Mucosa of descending colon (tissue), 3 donors: Measurements from ENCODE around the gene CDC6. TPM values are rescaled to one million over a fixed set of nuclear protein-coding genes. Genes with fewer than 3 reads are reported as not detected.
A peak's percentile ranks its signal among the peaks of the same experiment; 100 is the strongest.

Experiments used
- ATAC-seq: fragments of 200-7000 bp; cut with Tn5 transposase; one replicate; pipeline ENCODE4 v1.9.1; 2020; ENCODE audit warnings: mild to moderate bottlenecking, moderate library complexity
- DNase-seq, 3 donors: peaks; one replicate each; pipeline ENCODE4 v3.0.0-alpha.2; 2020
- H3K36me3 ChIP-seq: fragments of 200-600 bp; one replicate; pipeline ENCODE4 v1.8.0; 2021; ENCODE audit warnings: low read depth, mild to moderate bottlenecking
- H3K4me1 ChIP-seq: fragments of 200-600 bp; one replicate; pipeline ENCODE4 v1.8.0; 2021; ENCODE audit warnings: low read depth, mild to moderate bottlenecking
- H3K4me3 ChIP-seq: fragments of 200-600 bp; one replicate; pipeline ENCODE4 v1.8.0; 2021; ENCODE audit warnings: mild to moderate bottlenecking
- H3K9me3 ChIP-seq: fragments of 200-600 bp; one replicate; pipeline ENCODE4 v1.8.0; 2021; ENCODE audit warnings: mild to moderate bottlenecking
- intact Hi-C, 2 donors: fragments of 100-400 bp; cut with DNase I in 1 of 2; cut with micrococcal nuclease in 1 of 2; formaldehyde crosslinking; loops; one replicate each; pipeline versions ENCODE4 v1.11.0 to v1.11.1; 2022; cut with DNase I, micrococcal nuclease
- total RNA-seq, 3 donors: library from RNA; stranded (reverse); fragmentation: NEBNext Ultra II Directional in 2 of 3; extraction: Animal tissue kit (Norgen Biotek cat#: 25700) in 2 of 3; gene quantifications; one replicate each; pipeline versions ENCODE4 v1.2.1 to v1.2.4, GENCODE V29; 2021 to 2023
- TF ChIP-seq, protein P1 (sequence below): fragments of 200-600 bp; IDR thresholded peaks from one replicate; pipeline ENCODE4 v1.8.0; 2022; ENCODE audit warnings: antibody characterized with exemption, mild to moderate bottlenecking
- donor health status: DM: no; HTN: no; CAD: no; lungs with moderate emphysema.
- donor health status: DM: no; HTN: no; CAD: no.
- donor health status: DM: no; HTN: yes; CAD: no.

The CDC6 gene
- total RNA-seq, 3 donors from 2014 or later = 4.0 to 14.9 (median 7.4) TPM

DNA sequence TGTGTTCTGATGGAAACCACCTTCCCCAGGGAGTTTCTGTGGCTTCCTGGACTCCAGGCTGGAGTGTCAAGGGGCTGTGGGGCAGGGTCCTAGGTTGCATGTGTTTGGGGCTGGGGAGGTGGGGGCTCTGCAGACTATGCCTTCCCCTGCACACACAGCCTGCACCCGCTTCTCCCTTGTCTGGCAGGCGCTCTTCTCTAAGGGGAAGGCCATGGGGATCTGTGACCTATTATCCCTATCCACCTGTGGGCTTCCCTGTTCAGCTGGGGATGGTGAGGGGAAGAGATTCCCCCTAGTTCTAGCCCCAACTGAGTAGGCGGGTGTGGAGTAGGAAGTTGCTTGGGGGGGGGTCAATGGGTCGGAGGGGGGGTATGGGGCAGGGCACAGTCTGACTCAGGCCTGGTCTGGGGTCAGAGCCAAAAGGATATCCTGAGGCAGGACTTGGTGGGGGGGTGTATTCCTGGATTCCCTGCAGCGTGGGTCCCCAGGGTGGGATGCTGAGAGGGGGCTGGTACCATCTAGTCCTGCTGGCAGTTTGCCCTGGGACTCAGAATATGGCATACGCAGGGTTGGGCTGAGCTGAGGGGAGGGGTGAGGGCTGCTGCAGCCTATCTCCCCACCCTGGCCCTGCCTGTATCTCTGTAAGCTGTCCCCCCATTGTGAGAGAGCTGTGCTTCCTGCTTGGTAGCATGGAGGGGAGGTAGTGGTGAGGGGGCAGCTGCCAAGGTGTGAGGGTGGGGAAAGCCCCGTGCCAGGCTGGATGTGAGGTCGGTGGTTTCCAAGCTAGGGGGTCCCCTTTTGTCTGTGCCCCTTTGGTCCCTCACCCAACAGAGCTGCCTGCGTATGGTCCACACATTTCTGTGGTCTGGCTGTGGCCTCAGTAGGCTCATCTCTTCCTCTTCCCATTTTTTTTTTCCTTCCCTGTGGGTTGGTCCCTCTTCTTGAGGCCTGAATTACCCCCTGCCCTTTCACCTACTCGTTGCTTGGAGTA lies 36.0 kb downstream of the CDC6 start:
- TF ChIP-seq, protein P1, sequence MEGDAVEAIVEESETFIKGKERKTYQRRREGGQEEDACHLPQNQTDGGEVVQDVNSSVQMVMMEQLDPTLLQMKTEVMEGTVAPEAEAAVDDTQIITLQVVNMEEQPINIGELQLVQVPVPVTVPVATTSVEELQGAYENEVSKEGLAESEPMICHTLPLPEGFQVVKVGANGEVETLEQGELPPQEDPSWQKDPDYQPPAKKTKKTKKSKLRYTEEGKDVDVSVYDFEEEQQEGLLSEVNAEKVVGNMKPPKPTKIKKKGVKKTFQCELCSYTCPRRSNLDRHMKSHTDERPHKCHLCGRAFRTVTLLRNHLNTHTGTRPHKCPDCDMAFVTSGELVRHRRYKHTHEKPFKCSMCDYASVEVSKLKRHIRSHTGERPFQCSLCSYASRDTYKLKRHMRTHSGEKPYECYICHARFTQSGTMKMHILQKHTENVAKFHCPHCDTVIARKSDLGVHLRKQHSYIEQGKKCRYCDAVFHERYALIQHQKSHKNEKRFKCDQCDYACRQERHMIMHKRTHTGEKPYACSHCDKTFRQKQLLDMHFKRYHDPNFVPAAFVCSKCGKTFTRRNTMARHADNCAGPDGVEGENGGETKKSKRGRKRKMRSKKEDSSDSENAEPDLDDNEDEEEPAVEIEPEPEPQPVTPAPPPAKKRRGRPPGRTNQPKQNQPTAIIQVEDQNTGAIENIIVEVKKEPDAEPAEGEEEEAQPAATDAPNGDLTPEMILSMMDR = no peak
- Histone ChIP-seq H3K4me1 (peaks cover 62% of the 10 kb centered on the region), H3K4me3 (no peak overlapping the region), H3K36me3 (no peaks in the 10 kb centered on the region), H3K9me3 (no peaks in the 10 kb centered on the region)
- intact Hi-C loops = no loop called here
- peak; percentile 5 for ATAC-seq
- DNase-seq = peak in 2 of 3 donors; percentile 44 to 68

DNA sequence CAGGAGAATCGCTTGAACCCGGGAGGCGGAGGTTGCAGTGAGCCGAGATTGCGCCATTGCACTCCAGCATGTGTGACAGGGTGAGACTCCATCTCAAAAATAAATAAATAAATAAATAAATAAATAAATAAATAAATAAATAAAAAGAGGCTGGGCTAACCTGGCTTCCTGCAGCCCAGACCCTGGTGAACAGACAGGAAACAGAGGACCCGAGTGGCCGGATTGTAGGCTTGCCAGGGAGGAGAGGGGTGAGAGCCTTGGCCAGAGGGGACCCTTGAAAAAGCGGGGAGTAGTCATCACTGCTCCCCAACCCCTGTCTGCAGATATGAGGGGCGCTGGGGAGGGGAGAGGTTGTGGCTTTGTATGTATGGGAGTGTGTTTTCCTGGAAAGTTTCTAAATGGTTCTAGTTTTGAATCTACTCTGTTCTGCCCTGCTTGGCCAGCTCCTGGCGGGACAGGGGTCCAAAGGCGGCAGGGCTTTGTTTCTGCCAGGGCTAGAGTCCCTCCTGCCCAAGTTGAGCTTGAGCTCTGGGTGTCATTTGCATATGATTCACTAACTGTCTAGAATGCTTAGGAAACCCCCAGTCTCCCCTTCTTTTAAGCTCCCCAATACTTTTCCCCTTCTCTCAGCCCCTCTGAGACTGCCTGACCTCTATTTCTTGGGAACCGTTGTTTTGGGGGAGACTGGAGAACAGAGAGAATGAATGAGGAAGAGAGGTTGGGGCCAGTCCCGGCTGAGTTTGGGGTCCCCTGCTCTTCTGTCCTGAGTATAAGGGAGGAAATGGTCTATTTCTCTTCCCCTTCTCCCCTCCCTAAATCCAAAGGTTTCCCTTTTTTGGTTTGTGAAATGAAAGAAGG lies 37.7 kb downstream of the CDC6 start:
- intact Hi-C loops = no loop called here
- no peak overlapping the region for H3K4me3 ChIP-seq
- TF ChIP-seq, protein P1 = no peak
- H3K36me3 ChIP-seq = no peaks in the 10 kb centered on the region
- no peak for ATAC-seq
- H3K4me1 ChIP-seq = peaks cover 66% of the 10 kb centered on the region
- DNase-seq = peak in 2 of 3 donors; percentile 33 to 48
- H3K9me3 ChIP-seq = no peaks in the 10 kb centered on the region

DNA sequence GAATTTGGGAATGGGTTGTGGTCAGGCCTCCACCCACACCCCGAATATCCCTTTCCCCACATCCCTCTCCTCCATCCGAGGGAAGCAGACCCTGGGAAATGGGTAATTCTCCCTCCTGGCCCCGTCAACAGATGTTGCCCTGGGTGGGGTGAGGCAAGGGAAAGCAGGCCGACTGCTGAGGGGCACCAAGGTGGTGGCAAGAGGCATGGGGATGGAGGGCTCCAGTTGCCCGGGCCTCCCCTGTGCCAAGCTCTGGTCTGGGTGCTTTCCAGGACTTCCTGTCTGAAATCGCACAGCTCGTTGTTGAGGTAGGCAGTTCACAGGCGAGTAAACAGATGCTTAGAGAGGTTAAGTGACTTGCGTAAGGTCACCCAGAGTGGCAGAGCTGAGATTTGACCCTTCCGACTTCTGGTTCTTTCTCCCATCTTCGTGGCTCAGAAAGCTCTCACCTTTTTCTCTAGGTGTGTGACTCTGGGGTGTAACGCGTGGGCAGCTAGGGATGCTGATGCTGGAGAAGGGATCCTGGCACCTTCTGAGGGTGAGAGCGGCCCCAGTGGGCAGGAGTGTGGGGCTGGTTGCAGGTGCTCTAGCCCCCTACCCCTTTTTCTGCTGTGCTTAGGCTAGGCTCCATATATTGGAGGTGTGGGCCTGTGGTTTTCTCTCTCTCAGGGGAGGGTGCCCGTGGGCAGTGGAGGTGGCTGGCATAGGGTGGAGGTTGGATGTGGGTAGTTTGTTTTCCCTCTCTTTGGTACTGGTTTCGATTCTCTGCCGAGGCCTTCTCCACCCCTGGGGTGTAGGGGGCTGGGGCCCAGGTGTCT lies 38.5 kb downstream of the CDC6 start:
- Histone ChIP-seq H3K4me3 (no peak overlapping the region), H3K36me3 (no peaks in the 10 kb centered on the region), H3K4me1 (peaks cover 70% of the 10 kb centered on the region), H3K9me3 (no peaks in the 10 kb centered on the region)
- DNase-seq = peak in 2 of 3 donors; percentile 46 to 69
- intact Hi-C loops = no loop called here
- TF ChIP-seq, protein P1 = no peak
- ATAC-seq = peak; percentile 17

DNA sequence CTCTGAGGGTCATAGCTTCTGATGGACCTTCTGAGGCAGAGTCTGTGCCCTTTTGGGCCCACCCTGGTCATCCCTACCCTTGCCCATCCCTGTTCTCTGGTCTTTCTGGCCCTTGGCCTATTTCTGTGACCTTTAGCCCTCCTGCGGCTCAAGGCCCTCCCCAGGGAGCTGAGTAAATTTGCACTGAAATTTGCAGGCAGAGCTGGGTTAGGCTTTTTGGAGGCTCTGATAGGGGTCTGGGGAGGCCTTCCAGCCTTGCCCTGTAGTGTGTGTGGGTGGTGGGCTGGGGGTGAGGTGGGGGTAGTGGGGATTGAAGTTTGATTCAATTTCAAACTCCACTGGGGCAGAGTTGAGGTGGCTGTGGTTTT lies 39.1 kb downstream of the CDC6 start:
- no peaks in the 10 kb centered on the region for H3K9me3 ChIP-seq
- TF ChIP-seq, protein P1 = no peak
- peaks cover 73% of the 10 kb centered on the region for H3K4me1 ChIP-seq
- intact Hi-C loops = no loop called here
- no peaks in the 10 kb centered on the region for H3K36me3 ChIP-seq
- ATAC-seq (peak; percentile 1), DNase-seq (peak in 1 of 3 donors; percentile 44)
- H3K4me3 ChIP-seq = no peak overlapping the region

DNA sequence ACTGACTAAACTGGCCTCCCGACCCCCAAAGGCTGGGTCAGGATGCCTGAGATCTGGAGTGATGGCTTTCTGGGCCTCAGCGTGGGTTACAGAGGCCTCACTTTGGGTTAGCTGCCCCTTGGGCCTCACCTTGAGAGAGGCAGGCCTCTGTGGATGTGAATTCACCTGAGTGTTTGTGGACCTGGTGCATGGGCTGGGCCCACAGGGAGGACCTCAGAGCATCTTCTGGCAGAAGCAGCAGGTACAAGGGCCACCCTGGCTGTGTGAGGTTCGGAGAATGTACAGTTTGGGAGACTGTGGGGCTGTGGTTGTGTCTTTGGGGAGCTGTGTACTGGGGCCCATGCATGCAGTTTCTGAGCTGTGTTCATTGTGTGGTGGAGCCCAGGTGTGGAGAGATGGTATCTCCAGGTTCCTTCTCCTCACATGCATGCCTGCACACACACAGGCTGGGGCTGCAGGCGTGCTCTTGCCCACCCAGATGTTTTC lies 39.6 kb downstream of the CDC6 start:
- no peak overlapping the region for H3K4me3 ChIP-seq
- intact Hi-C loops = no loop called here
- DNase-seq = peak in 1 of 3 donors; percentile 43
- ATAC-seq = no peak
- no peaks in the 10 kb centered on the region for H3K9me3 ChIP-seq
- no peaks in the 10 kb centered on the region for H3K36me3 ChIP-seq
- TF ChIP-seq, protein P1 = no peak
- peaks cover 78% of the 10 kb centered on the region for H3K4me1 ChIP-seq
